HL-60 (cell line): Measurements from ENCODE around the gene ZBTB8A.

Experiments
- GABPA ChIP-seq: IDR thresholded peaks from 2 replicates; pipeline ENCODE4 v1.6.1; 2012; ENCODE audit warnings: low read depth
- POLR2AphosphoS5 ChIP-seq: IDR thresholded peaks from 2 replicates; pipeline ENCODE4 v1.6.1; 2012; ENCODE audit warnings: low read depth
- TF ChIP-seq, protein P1 (sequence below): IDR thresholded peaks from one replicate; pipeline ENCODE4 v1.5.1; 2011; ENCODE audit warnings: low read length, control low read depth, inconsistent platforms; ENCODE audit not compliant: insufficient read depth
- TF ChIP-seq, protein P2 (sequence below): IDR thresholded peaks from 2 replicates; pipeline ENCODE4 v1.6.1; 2012; ENCODE audit warnings: low read depth; ENCODE audit not compliant: insufficient replicate concordance

- TF ChIP-seq, protein P1, sequence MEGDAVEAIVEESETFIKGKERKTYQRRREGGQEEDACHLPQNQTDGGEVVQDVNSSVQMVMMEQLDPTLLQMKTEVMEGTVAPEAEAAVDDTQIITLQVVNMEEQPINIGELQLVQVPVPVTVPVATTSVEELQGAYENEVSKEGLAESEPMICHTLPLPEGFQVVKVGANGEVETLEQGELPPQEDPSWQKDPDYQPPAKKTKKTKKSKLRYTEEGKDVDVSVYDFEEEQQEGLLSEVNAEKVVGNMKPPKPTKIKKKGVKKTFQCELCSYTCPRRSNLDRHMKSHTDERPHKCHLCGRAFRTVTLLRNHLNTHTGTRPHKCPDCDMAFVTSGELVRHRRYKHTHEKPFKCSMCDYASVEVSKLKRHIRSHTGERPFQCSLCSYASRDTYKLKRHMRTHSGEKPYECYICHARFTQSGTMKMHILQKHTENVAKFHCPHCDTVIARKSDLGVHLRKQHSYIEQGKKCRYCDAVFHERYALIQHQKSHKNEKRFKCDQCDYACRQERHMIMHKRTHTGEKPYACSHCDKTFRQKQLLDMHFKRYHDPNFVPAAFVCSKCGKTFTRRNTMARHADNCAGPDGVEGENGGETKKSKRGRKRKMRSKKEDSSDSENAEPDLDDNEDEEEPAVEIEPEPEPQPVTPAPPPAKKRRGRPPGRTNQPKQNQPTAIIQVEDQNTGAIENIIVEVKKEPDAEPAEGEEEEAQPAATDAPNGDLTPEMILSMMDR = no peak
- TF ChIP-seq GABPA = no peak
- no peak for TF ChIP-seq POLR2AphosphoS5
- TF ChIP-seq, protein P2, sequence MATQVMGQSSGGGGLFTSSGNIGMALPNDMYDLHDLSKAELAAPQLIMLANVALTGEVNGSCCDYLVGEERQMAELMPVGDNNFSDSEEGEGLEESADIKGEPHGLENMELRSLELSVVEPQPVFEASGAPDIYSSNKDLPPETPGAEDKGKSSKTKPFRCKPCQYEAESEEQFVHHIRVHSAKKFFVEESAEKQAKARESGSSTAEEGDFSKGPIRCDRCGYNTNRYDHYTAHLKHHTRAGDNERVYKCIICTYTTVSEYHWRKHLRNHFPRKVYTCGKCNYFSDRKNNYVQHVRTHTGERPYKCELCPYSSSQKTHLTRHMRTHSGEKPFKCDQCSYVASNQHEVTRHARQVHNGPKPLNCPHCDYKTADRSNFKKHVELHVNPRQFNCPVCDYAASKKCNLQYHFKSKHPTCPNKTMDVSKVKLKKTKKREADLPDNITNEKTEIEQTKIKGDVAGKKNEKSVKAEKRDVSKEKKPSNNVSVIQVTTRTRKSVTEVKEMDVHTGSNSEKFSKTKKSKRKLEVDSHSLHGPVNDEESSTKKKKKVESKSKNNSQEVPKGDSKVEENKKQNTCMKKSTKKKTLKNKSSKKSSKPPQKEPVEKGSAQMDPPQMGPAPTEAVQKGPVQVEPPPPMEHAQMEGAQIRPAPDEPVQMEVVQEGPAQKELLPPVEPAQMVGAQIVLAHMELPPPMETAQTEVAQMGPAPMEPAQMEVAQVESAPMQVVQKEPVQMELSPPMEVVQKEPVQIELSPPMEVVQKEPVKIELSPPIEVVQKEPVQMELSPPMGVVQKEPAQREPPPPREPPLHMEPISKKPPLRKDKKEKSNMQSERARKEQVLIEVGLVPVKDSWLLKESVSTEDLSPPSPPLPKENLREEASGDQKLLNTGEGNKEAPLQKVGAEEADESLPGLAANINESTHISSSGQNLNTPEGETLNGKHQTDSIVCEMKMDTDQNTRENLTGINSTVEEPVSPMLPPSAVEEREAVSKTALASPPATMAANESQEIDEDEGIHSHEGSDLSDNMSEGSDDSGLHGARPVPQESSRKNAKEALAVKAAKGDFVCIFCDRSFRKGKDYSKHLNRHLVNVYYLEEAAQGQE = no peak
These were observed 113.2 kb downstream of the ZBTB8A start for GRCh38 chr1:32652244-32652962.
